ENCODE measurements around the gene DAAM2.

The DAAM2 gene

DNA sequence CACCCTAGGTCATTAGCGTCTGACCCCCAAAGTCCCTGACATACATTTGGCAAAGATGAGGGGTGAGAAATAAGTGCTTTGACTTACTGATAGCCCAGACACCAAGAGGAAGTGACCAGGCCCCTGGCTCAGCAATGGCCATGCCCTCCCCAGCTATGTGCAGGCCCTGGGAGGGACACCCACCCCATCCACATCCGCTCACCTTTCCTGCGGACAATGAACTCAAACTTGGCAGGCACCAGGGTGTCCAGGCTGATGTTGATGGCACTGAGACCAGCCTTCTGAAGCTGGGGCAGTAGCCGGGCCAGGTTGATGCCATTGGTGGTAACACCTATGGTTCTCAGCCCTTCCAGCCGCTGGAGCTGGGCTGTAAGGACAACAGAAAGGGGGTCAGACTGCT is 123.7 kb downstream of the DAAM2 start:
- TF ChIP-seq, protein P1, sequence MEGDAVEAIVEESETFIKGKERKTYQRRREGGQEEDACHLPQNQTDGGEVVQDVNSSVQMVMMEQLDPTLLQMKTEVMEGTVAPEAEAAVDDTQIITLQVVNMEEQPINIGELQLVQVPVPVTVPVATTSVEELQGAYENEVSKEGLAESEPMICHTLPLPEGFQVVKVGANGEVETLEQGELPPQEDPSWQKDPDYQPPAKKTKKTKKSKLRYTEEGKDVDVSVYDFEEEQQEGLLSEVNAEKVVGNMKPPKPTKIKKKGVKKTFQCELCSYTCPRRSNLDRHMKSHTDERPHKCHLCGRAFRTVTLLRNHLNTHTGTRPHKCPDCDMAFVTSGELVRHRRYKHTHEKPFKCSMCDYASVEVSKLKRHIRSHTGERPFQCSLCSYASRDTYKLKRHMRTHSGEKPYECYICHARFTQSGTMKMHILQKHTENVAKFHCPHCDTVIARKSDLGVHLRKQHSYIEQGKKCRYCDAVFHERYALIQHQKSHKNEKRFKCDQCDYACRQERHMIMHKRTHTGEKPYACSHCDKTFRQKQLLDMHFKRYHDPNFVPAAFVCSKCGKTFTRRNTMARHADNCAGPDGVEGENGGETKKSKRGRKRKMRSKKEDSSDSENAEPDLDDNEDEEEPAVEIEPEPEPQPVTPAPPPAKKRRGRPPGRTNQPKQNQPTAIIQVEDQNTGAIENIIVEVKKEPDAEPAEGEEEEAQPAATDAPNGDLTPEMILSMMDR (IDR thresholded peaks at IDR 0.05) = no peak
- peak; percentile 62 for DNase-seq (ENCODE audit: low spot score)
- H3K27ac ChIP-seq = no peak overlapping the region
- H3K4me3 ChIP-seq = no peak overlapping the region

- DNase-seq (ENCODE audit: low spot score) = peak; percentile 24
- H3K27ac ChIP-seq = no peak overlapping the region
- H3K4me3 ChIP-seq = no peak overlapping the region
- TF ChIP-seq, protein P1 (IDR thresholded peaks at IDR 0.05) = no peak
Observed at GRCh38 chr6:39917329-39917728, 125.2 kb downstream of the DAAM2 start.

- no peak for DNase-seq (ENCODE audit: low spot score)
- no peak overlapping the region for H3K4me3 ChIP-seq
- H3K27ac ChIP-seq = no peak overlapping the region
- TF ChIP-seq, protein P1 (IDR thresholded peaks at IDR 0.05) = no peak
Observed at GRCh38 chr6:39917981-39918380, 125.8 kb downstream of the DAAM2 start.

DNA sequence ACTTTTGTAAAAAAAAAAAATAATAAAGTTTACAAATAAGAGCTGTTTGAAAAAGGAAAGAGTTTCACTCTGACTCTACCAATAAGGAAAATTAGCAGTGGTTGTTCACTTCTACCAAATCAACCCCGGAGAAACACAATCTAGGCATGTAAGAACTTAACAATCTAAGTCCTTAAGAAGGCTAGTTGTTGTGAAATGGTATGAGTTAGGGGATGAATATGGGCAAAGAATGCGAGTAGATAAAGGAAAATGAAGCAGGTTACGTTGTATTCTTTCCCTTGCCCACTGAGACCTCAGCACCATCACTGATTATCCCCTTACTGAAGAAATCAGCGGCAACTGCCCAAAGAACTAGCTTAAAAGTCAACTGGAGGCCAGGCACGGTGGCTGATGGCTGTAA is 126.7 kb downstream of the DAAM2 start:
- TF ChIP-seq, protein P1 (IDR thresholded peaks at IDR 0.05) = no peak

DNA sequence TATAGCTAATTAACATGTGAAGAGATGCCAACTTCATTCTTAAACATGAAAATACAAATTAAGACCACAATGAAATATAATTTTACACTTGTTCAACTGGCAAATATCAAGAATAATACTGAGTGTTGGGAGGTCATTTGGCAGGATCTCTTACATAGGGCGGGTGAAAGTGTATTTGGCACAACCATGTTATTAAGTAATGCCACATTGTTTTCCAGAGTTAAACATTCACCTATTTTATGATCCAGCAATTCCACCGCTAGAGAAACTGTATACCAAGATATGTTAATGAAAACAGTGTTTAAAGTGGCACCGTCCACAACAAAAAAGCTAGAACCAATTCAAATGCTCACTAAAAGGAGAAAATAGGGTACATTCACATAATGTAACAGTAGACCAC is 128.0 kb downstream of the DAAM2 start:
- Histone ChIP-seq H3K4me3 (no peak overlapping the region), H3K27ac (no peak overlapping the region)
- no peak for DNase-seq (ENCODE audit: low spot score)
- TF ChIP-seq, protein P1 (IDR thresholded peaks at IDR 0.05) = no peak

More for the DNA sequence above, 126.7 kb downstream of the DAAM2 start:
- no peak overlapping the region for H3K4me3 ChIP-seq
- no peak for DNase-seq (ENCODE audit: low spot score)
- H3K27ac ChIP-seq = no peak overlapping the region

GRCh38 chr6:39922821-39923220 is 130.6 kb downstream of the DAAM2 start:
- DNase-seq (ENCODE audit: low spot score) = peak; percentile 58
- H3K27ac ChIP-seq = peak overlapping the region in 1 of 2 donors; percentile 62
- TF ChIP-seq, protein P1 (IDR thresholded peaks at IDR 0.05) = no peak
- no peak overlapping the region for H3K4me3 ChIP-seq

DNA sequence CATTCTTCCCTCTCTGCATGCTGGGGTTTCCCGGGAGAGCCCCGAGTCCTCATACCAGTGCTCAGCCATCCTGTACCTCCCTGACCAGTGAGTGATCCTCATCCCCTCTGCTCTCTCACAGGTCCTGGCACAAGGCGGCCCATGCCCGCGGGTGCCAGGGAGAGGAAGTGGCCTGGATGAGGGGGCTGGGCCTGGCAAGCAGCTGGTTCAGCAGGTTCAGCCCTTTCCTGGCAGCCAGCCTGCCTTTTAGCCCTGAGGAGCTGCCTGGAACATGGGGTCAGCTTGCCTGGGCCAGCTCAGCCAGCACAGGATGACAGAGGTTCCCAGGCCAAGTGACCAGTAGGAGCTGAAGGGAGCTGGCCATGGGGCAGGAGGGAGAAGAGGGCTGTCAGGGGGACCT is 131.2 kb downstream of the DAAM2 start:
- peak; percentile 78 for DNase-seq (ENCODE audit: low spot score)
- TF ChIP-seq, protein P1 (IDR thresholded peaks at IDR 0.05) = no peak
- H3K27ac ChIP-seq = peak overlapping the region in 1 of 2 donors; percentile 62
- H3K4me3 ChIP-seq = no peak overlapping the region

Data from coronary artery (tissue), 2 donors.